K562 (cell line): ENCODE results near the gene SPINK5. TPM values are rescaled to one million over a fixed set of nuclear protein-coding genes. Genes with fewer than 3 reads are reported as not detected.

Experiments used
- ATAC-seq: fragments of 200-7000 bp; cut with Tn5 transposase; 3 replicates; pipeline ENCODE4 v1.9.1; 2020; ENCODE audit warnings: moderate library complexity
- BruUV-seq: library from RNA; stranded (reverse); fragments of 400-500 nt; replicated peaks from 2 replicates; lab custom pipeline; 2021; lab: Mats Ljungman, UMichigan
- CTCF ChIA-PET: fragments of 300-600 bp; formaldehyde crosslinking; extraction: SDS; loops from one replicate; lab custom pipeline; 2021; ENCODE audit warnings: low intra/inter-chr PET ratio; lab: Yijun Ruan, JAX
- POLR2A ChIA-PET: fragments of 300-600, 350-650 bp; sonication (Branson Sonifier 250); formaldehyde crosslinking; extraction: SDS; loops from one replicate; lab custom pipeline; 2021; ENCODE audit warnings: antibody characterized with exemption, inconsistent platforms; lab: Yijun Ruan, JAX
- DNase-seq, 4 experiments: peaks; one replicate each; pipeline versions ENCODE4 v3.0.0 to v3.0.0-alpha.2; 2011 to 2018; ENCODE audit warnings: low spot score in 3 of 4, mixed read lengths in 3 of 4; ENCODE audit errors: extremely low read depth in 1 of 4
- FAIRE-seq: peaks from 2 replicates; lab custom pipeline; 2011; peaks lifted over from hg19 to GRCh38; lab: Jason Lieb, UNC
- H2AFZ ChIP-seq: 2 replicates; pipeline ENCODE4 v1.6.0; 2011; ENCODE audit warnings: low read depth, low read length, control low read depth, inconsistent platforms
- H3K27ac ChIP-seq: fragments of 200-600 bp; 3 replicates; pipeline ENCODE4 v1.8.0; 2011; ENCODE audit warnings: low read depth, mild to moderate bottlenecking, control low read depth, inconsistent platforms, low read length, moderate library complexity, mixed read lengths; ENCODE audit errors: extremely low read depth
- H3K27me3 ChIP-seq, 2 experiments: fragments of 300-600 bp in 1 of 2; 2 replicates in 1 of 2; 3 replicates in 1 of 2; pipeline versions ENCODE4 v1.6.0 to v1.8.0; 2011; ENCODE audit warnings: inconsistent platforms in 2 of 2, low read length in 2 of 2, mild to moderate bottlenecking in 1 of 2, mixed read lengths in 1 of 2, moderate library complexity in 1 of 2; ENCODE audit not compliant: control insufficient read depth in 2 of 2, insufficient read depth in 2 of 2
- H3K36me3 ChIP-seq: fragments of 300-600 bp; 3 replicates; pipeline ENCODE4 v1.8.0; 2011; ENCODE audit warnings: mild to moderate bottlenecking, low read length, inconsistent platforms; ENCODE audit not compliant: control insufficient read depth, insufficient read depth
- H3K4me1 ChIP-seq, 2 experiments: fragments of 200-600 bp in 1 of 2; replicated peaks in 1 of 2; 2 replicates in 1 of 2; 3 replicates in 1 of 2; pipeline versions ENCODE4 v1.5.1 to v1.8.0; 2011; ENCODE audit warnings: inconsistent platforms in 2 of 2, low read length in 2 of 2, mild to moderate bottlenecking in 1 of 2, mixed read lengths in 1 of 2, moderate library complexity in 1 of 2; ENCODE audit not compliant: control insufficient read depth in 2 of 2, insufficient read depth in 2 of 2
- H3K4me2 ChIP-seq: 2 replicates; pipeline ENCODE4 v1.6.1; 2011; ENCODE audit warnings: low read length, control low read depth, inconsistent platforms, mixed read lengths; ENCODE audit not compliant: insufficient read depth
- H3K4me3 ChIP-seq: fragments of 200-600 bp; sonication (generic), shearing (Covaris generic); 2 replicates; pipeline ENCODE4 v1.5.1; 2016; ENCODE audit warnings: control low read depth, inconsistent platforms
- H3K79me2 ChIP-seq: fragments of 200-600 bp; 3 replicates; pipeline ENCODE4 v1.8.0; 2011; ENCODE audit warnings: low read length, inconsistent platforms; ENCODE audit not compliant: control insufficient read depth, insufficient read depth
- H3K9ac ChIP-seq, 2 experiments: 2 replicates each; pipeline versions ENCODE4 v1.6.0 to v1.6.1; 2011; ENCODE audit warnings: low read depth in 2 of 2, low read length in 2 of 2, control low read depth in 1 of 2, inconsistent platforms in 1 of 2, mild to moderate bottlenecking in 1 of 2, mixed read lengths in 1 of 2; ENCODE audit not compliant: insufficient read depth in 1 of 2
- H3K9me1 ChIP-seq: one replicate; pipeline ENCODE4 v1.6.0; 2011; ENCODE audit warnings: inconsistent platforms, mild to moderate bottlenecking, low read length, moderate library complexity; ENCODE audit not compliant: control insufficient read depth, insufficient read depth
- H3K9me3 ChIP-seq: replicated peaks from 2 replicates; pipeline ENCODE4 v1.5.1; 2011; ENCODE audit warnings: low read depth, low read length, inconsistent platforms; ENCODE audit not compliant: control insufficient read depth, insufficient read depth
- H4K20me1 ChIP-seq: replicated peaks from 2 replicates; pipeline ENCODE4 v1.6.1; 2011; ENCODE audit warnings: low read length, inconsistent platforms, mixed read lengths; ENCODE audit not compliant: control insufficient read depth, insufficient read depth
- EHMT2 ChIP-seq: fragments of 450-650 bp; IDR thresholded peaks from 2 replicates; pipeline ENCODE4 v1.6.1; 2018; ENCODE audit warnings: antibody characterized with exemption
- PCBP1 ChIP-seq: fragments of 200-400 bp; formaldehyde crosslinking; IDR thresholded peaks from 2 replicates; pipeline ENCODE4 v1.6.1; 2018; ENCODE audit warnings: mild to moderate bottlenecking, low read depth, low read length; ENCODE audit not compliant: poor library complexity, severe bottlenecking
- PHF8 ChIP-seq: fragments of 200-600 bp; sonication (generic); IDR thresholded peaks from 2 replicates; pipeline ENCODE4 v1.6.1; 2012; ENCODE audit warnings: mixed run types, mild to moderate bottlenecking, inconsistent platforms, low read length, moderate library complexity, borderline replicate concordance
- PTRF ChIP-seq: fragments of 450-650 bp; IDR thresholded peaks from 2 replicates; pipeline ENCODE4 v1.6.1; 2016; ENCODE audit warnings: mild to moderate bottlenecking, missing genetic modification characterization, missing compliant biosample characterization
- SMARCA4 ChIP-seq: fragments of 450-650 bp; IDR thresholded peaks from 2 replicates; pipeline ENCODE4 v1.6.1; 2016
- TBL1XR1 ChIP-seq, 2 experiments: IDR thresholded peaks; 2 replicates each; pipeline ENCODE4 v1.6.1; 2012; ENCODE audit warnings: improper control_type of control experiment in 2 of 2, low read length in 2 of 2, mild to moderate bottlenecking in 1 of 2
- TCFL5 ChIP-seq: fragments of 250-450 bp; sonication (Bioruptor Pico); conservative IDR thresholded peaks from 2 replicates; pipeline ENCODE4 v1.6.1; 2021; ENCODE audit warnings: mild to moderate bottlenecking, moderate library complexity, matching md5 sums
- ZKSCAN3 ChIP-seq: fragments of 250-450 bp; sonication (Bioruptor Pico); IDR thresholded peaks from 2 replicates; pipeline ENCODE4 v1.4.0; 2020
- ZNF316 ChIP-seq: fragments of 450-650 bp; IDR thresholded peaks from 2 replicates; pipeline ENCODE4 v1.6.1; 2016
- ZNF41 ChIP-seq: fragments of 250-450 bp; sonication (Bioruptor Pico); conservative IDR thresholded peaks from 2 replicates; pipeline ENCODE4 v1.4.0; 2020; ENCODE audit warnings: mild to moderate bottlenecking
- ZNF592 ChIP-seq: fragments of 450-650 bp; IDR thresholded peaks from 2 replicates; pipeline ENCODE4 v1.6.1; 2017; ENCODE audit warnings: antibody characterized with exemption, mild to moderate bottlenecking
- ZNF75A ChIP-seq: fragments of 450-650 bp; formaldehyde crosslinking; IDR thresholded peaks from 2 replicates; pipeline ENCODE4 v1.4.0; 2020; ENCODE audit warnings: mild to moderate bottlenecking
- ZNF780A ChIP-seq: fragments of 250-450 bp; sonication (Bioruptor Pico); IDR thresholded peaks from 2 replicates; pipeline ENCODE4 v1.5.0; 2021; ENCODE audit warnings: mild to moderate bottlenecking
- WGBS: fragments of 100-300 bp; shearing (Covaris generic); methylation state at CpG from one replicate; pipeline ENCODE4 v1.1.6; 2016; ENCODE audit warnings: low coverage, mixed read lengths; ENCODE audit not compliant: insufficient coverage; ENCODE audit errors: missing lambda C conversion rate; 5-methylcytosine and 5-hydroxymethylcytosine counted together
- in situ Hi-C: fragments of 300-500 bp; cut with MboI; formaldehyde crosslinking; loops from 4 replicates; pipeline ENCODE4 v1.15.0; 2018; ENCODE audit warnings: inconsistent platforms, mixed read lengths
- intact Hi-C: fragments of 100-400 bp; cut with micrococcal nuclease; formaldehyde crosslinking; loops from 2 replicates; pipeline ENCODE4 v1.14.2; 2022
- polyA plus RNA-seq, 8 experiments: library from polyadenylated mRNA; depleted of rRNA in 4 of 8; stranded (reverse) in 5 of 8; unstranded in 3 of 8; fragments of >200 nt; fragmentation: Nextera tagmentation in 2 of 8; fragmentation: Illumina TruSeq in 1 of 8; extraction: Ambion mirVana in 2 of 8; extraction: Trizol in 1 of 8; gene quantifications; 2 replicates each; pipeline versions ENCODE4 v1.2.1 to v1.2.3, GENCODE V29; 2011 to 2014; ENCODE audit warnings: inconsistent platforms in 1 of 8, missing spikeins in 1 of 8
- total RNA-seq, 7 experiments: library from RNA; depleted of rRNA in 6 of 7; stranded (reverse); fragments of >200 nt in 6 of 7; fragmentation: Illumina TruSeq in 2 of 7; extraction: Trizol in 2 of 7; gene quantifications; 2 replicates each; pipeline versions ENCODE4 v1.2.1 to v1.2.3, GENCODE V29; 2011 to 2021; ENCODE audit warnings: low replicate concordance in 1 of 7

The SPINK5 gene
- total and polyA plus RNA-seq, 9 of the 15 experiments (the other 6 are each of a cell fraction or from before 2014, with no cell fraction given): 0.07 to 0.68 (median 0.16) TPM; not detected in 1

- Histone ChIP-seq H3K4me1 (no peaks in the 10 kb centered on the region), H3K27ac (no peak overlapping the region), H4K20me1 (no peaks in the 10 kb centered on the region), H3K9ac (no peak overlapping the region), H3K4me3 (no peak overlapping the region), H3K27me3 (no peaks in the 10 kb centered on the region), H3K9me3 (no peaks in the 10 kb centered on the region), H2AFZ (no peak overlapping the region), H3K9me1 (no peaks in the 10 kb centered on the region), H3K4me2 (no peak overlapping the region), H3K79me2 (no peaks in the 10 kb centered on the region), H3K36me3 (no peaks in the 10 kb centered on the region)
- POLR2A ChIA-PET: no interaction called here
- ATAC-seq (no peak), DNase-seq (no peak), FAIRE-seq (no peak)
- CTCF ChIA-PET: no interaction called here
- intact Hi-C loops (loop anchor here (5.0 kb wide), 1 partner anchor 168 kb away; no protein-coding TSS in a partner anchor), in situ Hi-C loops (no loop called here)
- no TSS peak for BruUV-seq
- no peak for TF ChIP-seq TCFL5
- WGBS: 7% methylated on average over 3 of the region's 3 CpGs
These were observed 56.5 kb downstream of the SPINK5 start for GRCh38 chr5:148120317-148120716.

DNA sequence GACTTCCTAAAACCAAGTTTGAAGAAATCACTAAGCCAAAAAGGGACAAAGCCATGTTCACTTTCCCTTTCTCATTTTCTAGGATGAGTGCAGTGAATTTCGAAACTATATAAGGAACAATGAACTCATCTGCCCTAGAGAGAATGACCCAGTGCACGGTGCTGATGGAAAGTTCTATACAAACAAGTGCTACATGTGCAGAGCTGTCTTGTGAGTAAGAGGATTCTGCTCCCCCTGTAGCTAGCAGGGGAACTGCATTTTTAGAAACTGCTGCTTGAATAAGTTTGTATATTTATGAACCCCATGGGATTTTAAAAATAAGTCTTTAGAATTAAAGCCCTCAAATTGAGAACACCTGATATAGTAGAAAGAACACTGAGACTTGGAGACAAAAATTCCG lies 61.9 kb downstream of the SPINK5 start:
- Histone ChIP-seq H2AFZ (no peak overlapping the region), H3K4me3 (no peak overlapping the region), H3K79me2 (no peaks in the 10 kb centered on the region), H3K4me2 (no peak overlapping the region), H3K9ac (no peak overlapping the region), H3K4me1 (no peaks in the 10 kb centered on the region), H3K9me3 (no peaks in the 10 kb centered on the region), H3K9me1 (no peaks in the 10 kb centered on the region), H3K27ac (no peak overlapping the region), H4K20me1 (no peaks in the 10 kb centered on the region), H3K36me3 (no peaks in the 10 kb centered on the region), H3K27me3 (no peaks in the 10 kb centered on the region)
- BruUV-seq: no TSS peak
- FAIRE-seq: no peak
- intact Hi-C loops: no loop called here
- in situ Hi-C loops: no loop called here
- DNase-seq: no peak
- ChIA-PET POLR2A (interaction anchor here (0.6 to 1.4 kb wide), 2 partner anchors 65 to 248 kb away, joined by 3 read pairs; no protein-coding TSS in a partner anchor), CTCF (no interaction called here)
- 0% methylated on average over 3 of the region's 3 CpGs for WGBS
- ATAC-seq: no peak
- no peak for TF ChIP-seq ZNF41 (CRISPR knock-in tag)
- no peak for TF ChIP-seq PTRF (tag)
- no peak for TF ChIP-seq ZKSCAN3
- TF ChIP-seq PCBP1: no peak
- TF ChIP-seq EHMT2: no peak
- no peak for TF ChIP-seq TBL1XR1 (IDR thresholded peaks at IDR 0.05; ENCODE audit: low read length in 2 of 2)
- no peak for TF ChIP-seq SMARCA4
- TF ChIP-seq ZNF592: no peak
- no peak for TF ChIP-seq PHF8
- TF ChIP-seq ZNF75A (CRISPR knock-in tag): no peak
- no peak for TF ChIP-seq ZNF316
- TF ChIP-seq ZNF780A: no peak
